HepG2 (cell line): ENCODE measurements around the gene RAB8A. TPM values are rescaled to one million over a fixed set of nuclear protein-coding genes. Genes with fewer than 3 reads are reported as not detected.

Experiments used
- CC2D1A ChIP-seq: sonication (generic); formaldehyde crosslinking; IDR thresholded peaks from 2 replicates; pipeline ENCODE4 v1.8.1; 2023; ENCODE audit warnings: mild to moderate bottlenecking, missing genetic modification reagents
- ERF ChIP-seq: IDR thresholded peaks from 2 replicates; pipeline ENCODE4 v1.6.1; 2018; ENCODE audit warnings: missing biosample characterization, missing genetic modification reagents
- KDM1A ChIP-seq: IDR thresholded peaks from 2 replicates; pipeline ENCODE4 v1.6.1; 2016; ENCODE audit warnings: missing compliant biosample characterization
- KMT2B ChIP-seq: IDR thresholded peaks from 2 replicates; pipeline ENCODE4 v1.6.1; 2016; ENCODE audit warnings: missing genetic modification reagents, missing compliant biosample characterization
- MEIS1 ChIP-seq: sonication (generic); formaldehyde crosslinking; IDR thresholded peaks from 2 replicates; pipeline ENCODE4 v1.9.0; 2021; ENCODE audit warnings: mild to moderate bottlenecking, missing genetic modification reagents, moderate library complexity, borderline replicate concordance
- NR1H2 ChIP-seq: sonication (generic); formaldehyde crosslinking; IDR thresholded peaks from 2 replicates; pipeline ENCODE4 v1.8.1; 2022; ENCODE audit warnings: low read depth, missing genetic modification reagents, borderline replicate concordance
- PAX8 ChIP-seq: sonication (generic); formaldehyde crosslinking; IDR thresholded peaks from 2 replicates; pipeline ENCODE4 v1.8.0; 2022; ENCODE audit warnings: mild to moderate bottlenecking, missing genetic modification reagents, borderline replicate concordance
- SIN3B ChIP-seq: fragments of 150-350 bp; IDR thresholded peaks from 2 replicates; pipeline ENCODE4 v1.6.1; 2014; ENCODE audit warnings: low read length
- SOX6 ChIP-seq, 2 experiments: fragments of 450-650 bp in 1 of 2; sonication (generic) in 1 of 2; formaldehyde crosslinking in 1 of 2; IDR thresholded peaks; 2 replicates each; pipeline versions ENCODE4 v1.4.0 to v1.6.1; 2017 to 2020; ENCODE audit warnings: antibody characterized with exemption in 1 of 2, mild to moderate bottlenecking in 1 of 2, missing genetic modification reagents in 1 of 2
- TBX2 ChIP-seq: sonication (generic); formaldehyde crosslinking; IDR thresholded peaks from 2 replicates; pipeline ENCODE4 v1.5.0; 2020; ENCODE audit warnings: missing genetic modification reagents, mild to moderate bottlenecking, borderline replicate concordance
- ZC3H13 ChIP-seq: sonication (generic); formaldehyde crosslinking; IDR thresholded peaks from 2 replicates; pipeline ENCODE4 v1.8.1; 2023; ENCODE audit warnings: mild to moderate bottlenecking, missing genetic modification reagents, moderate library complexity
- ZNF136 ChIP-seq: sonication (generic); formaldehyde crosslinking; IDR thresholded peaks from 2 replicates; pipeline ENCODE4 v1.8.1; 2022; ENCODE audit warnings: low read depth, mild to moderate bottlenecking, moderate library complexity, missing genetic modification reagents
- ZNF232 ChIP-seq: sonication (generic); formaldehyde crosslinking; IDR thresholded peaks from 2 replicates; pipeline ENCODE4 v1.4.0; 2020; ENCODE audit warnings: missing genetic modification reagents, borderline replicate concordance
- ZNF274 ChIP-seq: sonication (generic); formaldehyde crosslinking; IDR thresholded peaks from 2 replicates; pipeline ENCODE4 v1.5.1; 2020; ENCODE audit warnings: mild to moderate bottlenecking, missing genetic modification reagents
- ZNF282 ChIP-seq: fragments of 450-650 bp; IDR thresholded peaks from 2 replicates; pipeline ENCODE4 v1.6.1; 2018; ENCODE audit not compliant: partially characterized antibody
- ZNF30 ChIP-seq: sonication (generic); formaldehyde crosslinking; IDR thresholded peaks from 2 replicates; pipeline ENCODE4 v1.5.0; 2020; ENCODE audit warnings: mild to moderate bottlenecking, missing genetic modification reagents
- ZNF737 ChIP-seq: sonication (generic); formaldehyde crosslinking; IDR thresholded peaks from 2 replicates; pipeline ENCODE4 v1.5.0; 2020; ENCODE audit warnings: missing genetic modification reagents, mild to moderate bottlenecking, borderline replicate concordance
- ZNF775 ChIP-seq: sonication (generic); formaldehyde crosslinking; IDR thresholded peaks from 2 replicates; pipeline ENCODE4 v1.4.0; 2020; ENCODE audit warnings: missing genetic modification reagents, mild to moderate bottlenecking, moderate library complexity, borderline replicate concordance
- polyA plus RNA-seq, 8 experiments: library from polyadenylated mRNA; depleted of rRNA in 3 of 8; stranded (reverse) in 7 of 8; unstranded in 1 of 8; fragments of >200 nt; fragmentation: Illumina TruSeq in 4 of 8; extraction: Trizol in 4 of 8; gene quantifications; 2 replicates each; pipeline versions ENCODE4 v1.2.1 to v1.2.3, GENCODE V29; 2011 to 2016; ENCODE audit warnings: low read depth in 4 of 8, missing spikeins in 1 of 8, mixed read lengths in 1 of 8; ENCODE audit not compliant: insufficient read depth in 1 of 8
- total RNA-seq, 5 experiments: library from RNA; depleted of rRNA; stranded (reverse); fragments of >200 nt; fragmentation: Illumina TruSeq; extraction: Trizol; gene quantifications; 2 replicates each; pipeline ENCODE4 v1.2.3, GENCODE V29; 2016; ENCODE audit warnings: low read depth in 1 of 5
- TF ChIP-seq, protein P1 (sequence below): sonication (generic); formaldehyde crosslinking; IDR thresholded peaks from 2 replicates; pipeline ENCODE4 v1.4.0; 2020; ENCODE audit warnings: mild to moderate bottlenecking, missing genetic modification reagents
- TF ChIP-seq, protein P2 (sequence below): sonication (generic); formaldehyde crosslinking; IDR thresholded peaks from 2 replicates; pipeline ENCODE4 v1.5.1; 2020; ENCODE audit warnings: missing genetic modification reagents, mild to moderate bottlenecking, borderline replicate concordance
- TF ChIP-seq, protein P3 (sequence below): sonication (generic); formaldehyde crosslinking; IDR thresholded peaks from 2 replicates; pipeline ENCODE4 v1.5.0; 2020; ENCODE audit warnings: missing genetic modification reagents
- TF ChIP-seq, protein P4 (sequence below): sonication (generic); formaldehyde crosslinking; IDR thresholded peaks from 2 replicates; pipeline ENCODE4 v1.4.0; 2020; ENCODE audit warnings: missing genetic modification reagents
- TF ChIP-seq, protein P5 (sequence below): sonication (generic); formaldehyde crosslinking; IDR thresholded peaks from 2 replicates; pipeline ENCODE4 v1.8.0; 2022; ENCODE audit warnings: mild to moderate bottlenecking, missing genetic modification reagents
- TF ChIP-seq, protein P6 (sequence below): IDR thresholded peaks from 2 replicates; pipeline ENCODE4 v1.6.1; 2018; ENCODE audit warnings: missing genetic modification reagents, mild to moderate bottlenecking, missing compliant biosample characterization

Gene RAB8A
- total and polyA plus RNA-seq, 2 of the 13 experiments (the other 11 are each of a cell fraction or from before 2014, with no cell fraction given) = 36.7 to 45.0 TPM

DNA sequence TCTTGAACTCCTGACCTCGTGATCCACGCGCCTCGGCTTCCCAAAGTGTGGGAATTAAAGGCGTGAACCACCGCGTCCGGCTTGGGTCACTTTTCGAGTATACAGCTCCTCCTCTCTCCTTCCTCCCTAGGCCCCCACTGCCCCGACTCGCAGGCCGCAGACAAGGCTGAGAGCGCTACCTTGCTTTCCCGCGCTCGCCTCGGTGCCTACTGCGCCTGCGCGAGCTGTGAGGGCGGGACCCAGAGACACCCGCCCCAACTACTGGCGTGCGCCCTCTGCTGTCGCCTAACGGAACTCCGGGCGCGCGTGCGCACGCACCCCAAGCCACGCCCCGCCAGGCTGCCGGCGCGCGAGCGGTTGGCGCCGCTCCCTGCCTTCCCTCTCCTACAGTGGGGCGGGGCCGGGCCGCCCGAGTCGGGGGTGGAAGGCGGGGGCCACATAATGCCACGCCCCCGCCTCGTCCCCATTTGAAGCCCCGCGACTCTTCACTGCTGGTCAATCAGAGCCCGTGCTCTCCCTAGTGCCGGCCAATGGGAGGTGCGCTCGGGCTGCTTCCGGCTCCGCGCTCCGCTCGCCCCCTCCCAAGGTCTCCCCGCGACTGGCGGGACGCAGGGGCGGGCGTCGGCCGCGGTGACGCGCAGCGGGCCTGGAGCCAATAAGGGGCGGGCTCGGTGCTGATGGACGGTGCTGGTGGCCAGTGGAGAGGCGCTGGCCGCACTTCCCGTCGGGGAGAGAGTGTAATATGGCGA, at the start of gene RAB8A (continued):
- TF ChIP-seq MEIS1 (CRISPR knock-in tag) (no peak; the same call in 1 of the 2 replicates), KDM1A (CRISPR knock-in tag) (no peak), ZNF30 (CRISPR knock-in tag) (no peak), ZNF274 (CRISPR knock-in tag) (peak; percentile 61; the same call in 1 of the 2 replicates), ERF (CRISPR knock-in tag) (peak; percentile 74), CC2D1A (CRISPR knock-in tag) (no peak), NR1H2 (CRISPR knock-in tag) (no peak), PAX8 (CRISPR knock-in tag) (0 out of 2 replicates have a peak, but pooled peaks have one; percentile 35), ZNF775 (CRISPR knock-in tag) (no peak), SOX6 (IDR thresholded peaks at IDR 0.05) (no peak), SOX6 (CRISPR knock-in tag; IDR thresholded peaks at IDR 0.05) (peak; percentile 64), TBX2 (CRISPR knock-in tag) (peak; percentile 83), ZNF282 (no peak), ZC3H13 (peak; percentile 84; the same call in 1 of the 2 replicates), SIN3B (0 out of 2 replicates have a peak, but pooled peaks have one; percentile 5), ZNF737 (CRISPR knock-in tag) (no peak), KMT2B (CRISPR knock-in tag) (no peak), ZNF136 (CRISPR knock-in tag) (no peak), ZNF232 (CRISPR knock-in tag) (peak; percentile 44; the same call in 1 of the 2 replicates)
- TF ChIP-seq, protein P1, sequence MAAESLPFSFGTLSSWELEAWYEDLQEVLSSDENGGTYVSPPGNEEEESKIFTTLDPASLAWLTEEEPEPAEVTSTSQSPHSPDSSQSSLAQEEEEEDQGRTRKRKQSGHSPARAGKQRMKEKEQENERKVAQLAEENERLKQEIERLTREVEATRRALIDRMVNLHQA (CRISPR knock-in tag) = no peak
- TF ChIP-seq, protein P2, sequence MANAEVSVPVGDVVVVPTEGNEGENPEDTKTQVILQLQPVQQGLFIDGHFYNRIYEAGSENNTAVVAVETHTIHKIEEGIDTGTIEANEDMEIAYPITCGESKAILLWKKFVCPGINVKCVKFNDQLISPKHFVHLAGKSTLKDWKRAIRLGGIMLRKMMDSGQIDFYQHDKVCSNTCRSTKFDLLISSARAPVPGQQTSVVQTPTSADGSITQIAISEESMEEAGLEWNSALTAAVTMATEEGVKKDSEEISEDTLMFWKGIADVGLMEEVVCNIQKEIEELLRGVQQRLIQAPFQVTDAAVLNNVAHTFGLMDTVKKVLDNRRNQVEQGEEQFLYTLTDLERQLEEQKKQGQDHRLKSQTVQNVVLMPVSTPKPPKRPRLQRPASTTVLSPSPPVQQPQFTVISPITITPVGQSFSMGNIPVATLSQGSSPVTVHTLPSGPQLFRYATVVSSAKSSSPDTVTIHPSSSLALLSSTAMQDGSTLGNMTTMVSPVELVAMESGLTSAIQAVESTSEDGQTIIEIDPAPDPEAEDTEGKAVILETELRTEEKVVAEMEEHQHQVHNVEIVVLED (CRISPR knock-in tag) = peak; percentile 92
- TF ChIP-seq, protein P3, sequence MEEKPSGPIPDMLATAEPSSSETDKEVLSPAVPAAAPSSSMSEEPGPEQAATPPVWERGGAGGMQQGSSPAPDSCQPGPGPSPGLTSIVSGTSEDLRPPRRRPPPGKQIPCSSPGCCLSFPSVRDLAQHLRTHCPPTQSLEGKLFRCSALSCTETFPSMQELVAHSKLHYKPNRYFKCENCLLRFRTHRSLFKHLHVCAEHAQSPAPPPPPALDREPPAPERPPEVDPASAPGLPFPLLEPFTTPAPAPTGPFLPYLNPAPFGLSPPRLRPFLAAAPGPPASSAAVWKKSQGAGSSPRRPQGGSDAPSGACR (CRISPR knock-in tag) = peak; percentile 63; the same call in 1 of the 2 replicates
- TF ChIP-seq, protein P4, sequence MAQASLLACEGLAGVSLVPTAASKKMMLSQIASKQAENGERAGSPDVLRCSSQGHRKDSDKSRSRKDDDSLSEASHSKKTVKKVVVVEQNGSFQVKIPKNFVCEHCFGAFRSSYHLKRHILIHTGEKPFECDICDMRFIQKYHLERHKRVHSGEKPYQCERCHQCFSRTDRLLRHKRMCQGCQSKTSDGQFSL (CRISPR knock-in tag) = no peak
- TF ChIP-seq, protein P5, sequence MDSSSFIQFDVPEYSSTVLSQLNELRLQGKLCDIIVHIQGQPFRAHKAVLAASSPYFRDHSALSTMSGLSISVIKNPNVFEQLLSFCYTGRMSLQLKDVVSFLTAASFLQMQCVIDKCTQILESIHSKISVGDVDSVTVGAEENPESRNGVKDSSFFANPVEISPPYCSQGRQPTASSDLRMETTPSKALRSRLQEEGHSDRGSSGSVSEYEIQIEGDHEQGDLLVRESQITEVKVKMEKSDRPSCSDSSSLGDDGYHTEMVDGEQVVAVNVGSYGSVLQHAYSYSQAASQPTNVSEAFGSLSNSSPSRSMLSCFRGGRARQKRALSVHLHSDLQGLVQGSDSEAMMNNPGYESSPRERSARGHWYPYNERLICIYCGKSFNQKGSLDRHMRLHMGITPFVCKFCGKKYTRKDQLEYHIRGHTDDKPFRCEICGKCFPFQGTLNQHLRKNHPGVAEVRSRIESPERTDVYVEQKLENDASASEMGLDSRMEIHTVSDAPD (CRISPR knock-in tag) = no peak; the same call in 1 of the 2 replicates
- TF ChIP-seq, protein P6, sequence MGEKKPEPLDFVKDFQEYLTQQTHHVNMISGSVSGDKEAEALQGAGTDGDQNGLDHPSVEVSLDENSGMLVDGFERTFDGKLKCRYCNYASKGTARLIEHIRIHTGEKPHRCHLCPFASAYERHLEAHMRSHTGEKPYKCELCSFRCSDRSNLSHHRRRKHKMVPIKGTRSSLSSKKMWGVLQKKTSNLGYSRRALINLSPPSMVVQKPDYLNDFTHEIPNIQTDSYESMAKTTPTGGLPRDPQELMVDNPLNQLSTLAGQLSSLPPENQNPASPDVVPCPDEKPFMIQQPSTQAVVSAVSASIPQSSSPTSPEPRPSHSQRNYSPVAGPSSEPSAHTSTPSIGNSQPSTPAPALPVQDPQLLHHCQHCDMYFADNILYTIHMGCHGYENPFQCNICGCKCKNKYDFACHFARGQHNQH = peak; percentile 20; the same call in 1 of the 2 replicates
